ENCODE data around the gene GTF2IRD1.
A peak's percentile ranks its signal among the peaks of the same experiment; 100 is the strongest.
"Not testable (repeated sequence)": the region's sequence is repeated elsewhere in the genome, so short reads cannot be mapped to it uniquely, and the experiment has no call there.

GTF2IRD1 gene, protein sequence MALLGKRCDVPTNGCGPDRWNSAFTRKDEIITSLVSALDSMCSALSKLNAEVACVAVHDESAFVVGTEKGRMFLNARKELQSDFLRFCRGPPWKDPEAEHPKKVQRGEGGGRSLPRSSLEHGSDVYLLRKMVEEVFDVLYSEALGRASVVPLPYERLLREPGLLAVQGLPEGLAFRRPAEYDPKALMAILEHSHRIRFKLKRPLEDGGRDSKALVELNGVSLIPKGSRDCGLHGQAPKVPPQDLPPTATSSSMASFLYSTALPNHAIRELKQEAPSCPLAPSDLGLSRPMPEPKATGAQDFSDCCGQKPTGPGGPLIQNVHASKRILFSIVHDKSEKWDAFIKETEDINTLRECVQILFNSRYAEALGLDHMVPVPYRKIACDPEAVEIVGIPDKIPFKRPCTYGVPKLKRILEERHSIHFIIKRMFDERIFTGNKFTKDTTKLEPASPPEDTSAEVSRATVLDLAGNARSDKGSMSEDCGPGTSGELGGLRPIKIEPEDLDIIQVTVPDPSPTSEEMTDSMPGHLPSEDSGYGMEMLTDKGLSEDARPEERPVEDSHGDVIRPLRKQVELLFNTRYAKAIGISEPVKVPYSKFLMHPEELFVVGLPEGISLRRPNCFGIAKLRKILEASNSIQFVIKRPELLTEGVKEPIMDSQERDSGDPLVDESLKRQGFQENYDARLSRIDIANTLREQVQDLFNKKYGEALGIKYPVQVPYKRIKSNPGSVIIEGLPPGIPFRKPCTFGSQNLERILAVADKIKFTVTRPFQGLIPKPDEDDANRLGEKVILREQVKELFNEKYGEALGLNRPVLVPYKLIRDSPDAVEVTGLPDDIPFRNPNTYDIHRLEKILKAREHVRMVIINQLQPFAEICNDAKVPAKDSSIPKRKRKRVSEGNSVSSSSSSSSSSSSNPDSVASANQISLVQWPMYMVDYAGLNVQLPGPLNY

GRCh38 chr7:74453322-74454011 is at the start of gene GTF2IRD1:
GTF2IRD1 (plus strand) TSS chr7:74453906; CDS start chr7:74508081, 54,175 bp downstream.
- peak; percentile 60 for DNase-seq (ENCODE audit: low spot score)

GRCh38 chr7:74404388-74404700 is 49.4 kb upstream of the GTF2IRD1 start:
- no peak for DNase-seq (ENCODE audit: low spot score)

- DNase-seq (ENCODE audit: low spot score): no peak
Observed at GRCh38 chr7:74404741-74405140, 49.0 kb upstream of the GTF2IRD1 start.

- no peak for DNase-seq (ENCODE audit: low spot score)
Observed at GRCh38 chr7:74405191-74405898, 48.4 kb upstream of the GTF2IRD1 start.

- no peak for DNase-seq (ENCODE audit: low spot score)
Observed at GRCh38 chr7:74405899-74406512, 47.7 kb upstream of the GTF2IRD1 start.

DNA sequence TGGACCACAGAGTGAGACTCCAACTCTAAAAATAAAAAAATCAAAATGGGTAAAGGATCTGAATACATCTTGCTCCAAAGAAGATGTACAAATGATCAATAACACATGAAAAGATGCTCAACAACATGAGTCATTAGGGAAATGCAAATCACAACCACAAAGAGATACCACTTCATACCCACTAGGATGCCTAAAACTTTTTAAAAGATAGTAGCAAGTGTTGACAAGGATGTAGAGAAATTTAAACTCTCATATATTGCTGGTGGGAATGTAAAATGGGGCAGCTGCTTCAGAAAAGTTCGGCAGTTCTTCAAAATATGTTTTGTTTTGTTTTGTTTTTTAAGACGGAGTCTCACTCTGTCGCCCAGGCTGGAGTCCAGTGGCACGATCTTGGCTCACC is 45.7 kb upstream of the GTF2IRD1 start:
- no peak for DNase-seq (ENCODE audit: low spot score)

DNA sequence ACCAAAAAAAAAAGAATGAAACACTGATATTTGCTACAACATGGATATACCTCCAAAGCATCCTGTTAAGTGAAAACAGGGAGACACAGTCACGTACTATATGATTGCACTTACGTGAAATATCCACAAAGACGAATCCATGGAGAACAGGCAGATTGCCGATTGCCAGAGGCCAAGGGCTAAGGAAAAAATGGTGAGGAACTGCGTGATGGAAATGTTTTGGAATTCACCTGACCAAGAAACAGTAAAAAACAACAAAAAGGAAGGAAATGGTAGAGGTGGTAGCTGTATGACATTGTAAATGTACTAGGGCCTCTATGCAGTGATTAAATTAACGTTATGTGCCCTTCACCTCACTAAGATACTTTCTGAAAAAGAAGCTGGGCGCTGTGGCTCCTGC is 44.1 kb upstream of the GTF2IRD1 start:
- no peak for DNase-seq (ENCODE audit: low spot score)

- DNase-seq (ENCODE audit: low spot score): no peak
Observed at GRCh38 chr7:74410772-74411171, 42.9 kb upstream of the GTF2IRD1 start.

DNA sequence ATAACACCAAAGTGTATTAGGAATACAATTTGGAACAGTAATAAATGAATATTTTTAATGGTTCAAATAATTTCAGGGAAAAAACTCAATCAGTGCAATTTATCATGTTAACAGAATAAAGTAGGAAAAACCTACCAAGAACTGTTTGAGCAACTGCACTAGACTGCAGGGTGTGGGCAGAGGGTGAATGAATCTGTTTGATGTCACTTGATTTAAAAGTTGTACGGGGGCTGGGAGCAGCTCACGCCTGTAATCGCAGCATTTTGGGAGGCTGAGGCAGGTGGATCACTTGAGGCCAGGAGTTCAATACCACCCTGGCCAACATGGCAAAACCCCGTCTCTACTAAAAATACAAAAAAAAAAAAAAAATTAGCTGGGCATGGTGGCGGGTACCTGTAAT is 42.1 kb upstream of the GTF2IRD1 start:
- DNase-seq (ENCODE audit: low spot score): not testable (repeated sequence)

DNA sequence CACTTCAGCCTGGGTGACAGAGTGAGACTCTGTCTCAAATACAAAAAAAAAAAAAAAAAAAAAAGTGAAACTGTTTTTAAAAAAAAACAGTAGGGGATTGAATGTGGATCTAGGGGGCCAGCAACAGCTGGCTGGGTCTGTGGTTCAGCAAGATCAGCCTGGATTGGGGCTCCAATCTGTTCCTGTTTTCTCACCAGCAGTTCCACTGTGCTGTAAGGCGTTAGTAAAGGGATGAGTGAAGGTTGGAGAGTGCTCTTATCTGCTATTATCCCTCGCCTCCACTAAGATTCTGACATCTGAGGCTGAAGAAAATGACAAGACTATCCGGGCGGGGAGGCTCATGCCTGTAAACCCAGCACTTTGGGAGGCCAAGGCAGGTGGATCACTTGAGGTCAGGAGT is 41.6 kb upstream of the GTF2IRD1 start:
- DNase-seq (ENCODE audit: low spot score): no peak

- no peak for DNase-seq (ENCODE audit: low spot score)
Observed at GRCh38 chr7:74412603-74413002, 41.1 kb upstream of the GTF2IRD1 start.

DNA sequence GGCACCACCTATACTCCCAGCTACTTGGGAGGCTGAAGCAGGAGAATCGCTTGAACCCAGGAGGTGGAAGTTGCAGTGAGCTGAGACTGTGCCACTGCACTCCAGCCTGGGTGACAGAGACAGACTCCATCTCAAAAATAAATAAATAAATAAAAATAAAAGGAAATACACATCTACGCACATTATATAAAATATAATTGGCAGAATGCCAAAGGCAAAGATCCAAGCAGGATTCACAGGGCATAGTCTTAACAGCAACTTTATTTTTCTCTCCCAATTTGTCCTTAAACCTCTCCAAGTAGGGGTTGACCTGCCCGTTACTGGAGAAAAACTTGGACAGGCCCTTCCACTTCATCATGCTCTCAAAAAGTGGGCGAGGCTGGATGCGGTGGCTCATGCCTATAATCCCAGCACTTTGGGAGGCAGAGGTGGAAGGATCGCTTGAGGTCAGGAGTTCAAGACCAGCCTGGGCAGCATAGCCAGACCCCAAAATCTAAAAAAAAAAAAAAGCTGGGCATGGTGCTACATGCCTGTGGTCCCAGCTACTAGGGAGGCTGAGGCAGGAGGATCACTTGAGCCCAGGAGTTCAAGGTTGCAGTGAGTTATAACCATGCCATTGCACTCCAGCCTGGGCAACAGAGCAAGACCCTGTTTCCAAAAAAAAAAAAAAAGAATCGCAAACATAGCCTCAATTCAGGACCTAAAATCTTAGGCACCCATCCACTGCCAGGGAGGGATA is 38.9 kb upstream of the GTF2IRD1 start:
- not testable (repeated sequence) for DNase-seq (ENCODE audit: low spot score)

- peak; percentile 58 for DNase-seq (ENCODE audit: low spot score)
Observed at GRCh38 chr7:74417419-74417971, 36.2 kb upstream of the GTF2IRD1 start.

- DNase-seq (ENCODE audit: low spot score): no peak
Observed at GRCh38 chr7:74418076-74418475, 35.6 kb upstream of the GTF2IRD1 start.

DNA sequence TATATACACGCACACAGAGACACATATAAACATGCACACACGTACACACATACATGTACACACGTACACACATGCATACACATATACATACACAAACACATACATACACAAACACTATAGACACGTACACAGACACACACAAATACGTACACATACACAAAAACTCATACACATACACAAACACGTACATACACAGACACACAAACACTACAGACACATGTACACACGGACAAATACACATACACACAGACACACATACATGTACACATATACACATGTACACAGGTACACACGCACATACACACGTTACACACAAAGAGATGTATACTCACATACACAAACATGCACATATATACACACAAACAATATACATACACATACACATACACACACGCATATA is 35.2 kb upstream of the GTF2IRD1 start:
- no peak for DNase-seq (ENCODE audit: low spot score)

GRCh38 chr7:74419232-74419631 is 34.5 kb upstream of the GTF2IRD1 start:
- DNase-seq (ENCODE audit: low spot score): not testable (repeated sequence)

- DNase-seq (ENCODE audit: low spot score): no peak
Observed at GRCh38 chr7:74420006-74420405, 33.7 kb upstream of the GTF2IRD1 start.

- DNase-seq (ENCODE audit: low spot score): no peak
Observed at GRCh38 chr7:74424291-74424880, 29.3 kb upstream of the GTF2IRD1 start.

- no peak for DNase-seq (ENCODE audit: low spot score)
Observed at GRCh38 chr7:74428023-74428422, 25.7 kb upstream of the GTF2IRD1 start.

All from globus pallidus (tissue), 1 donor.